ENCODE results near the gene SNX2.

The SNX2 gene

DNA sequence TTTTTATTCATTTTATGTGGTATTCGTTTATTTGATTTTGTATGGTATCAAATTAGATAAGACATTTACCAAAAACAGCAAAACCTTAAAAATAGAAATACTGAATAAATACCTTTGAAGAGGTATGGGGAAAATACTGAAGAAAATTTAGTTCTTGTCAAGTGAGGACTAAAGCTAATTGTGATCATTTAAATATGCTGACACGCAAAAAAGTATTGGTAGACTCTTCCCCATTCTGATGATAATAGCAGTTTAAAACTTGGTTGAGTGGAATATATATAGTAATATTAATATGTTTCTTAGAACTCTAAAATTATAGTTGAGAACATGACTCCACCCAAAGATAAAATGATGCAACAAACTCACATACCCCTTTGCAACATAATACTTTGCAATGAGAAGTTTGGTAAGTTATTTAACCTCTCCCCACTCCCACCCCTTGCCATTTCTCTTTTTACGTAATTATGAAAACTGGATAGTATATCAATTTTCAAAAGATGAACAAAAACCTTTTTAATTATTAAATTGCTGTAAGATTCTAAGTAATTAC, 40.4 kb downstream of the SNX2 start:
- no peaks in the 10 kb centered on the region for H3K4me1 ChIP-seq (ENCODE audit: control insufficient read depth, insufficient read depth, low read length)
- no peak overlapping the region for H3K9ac ChIP-seq (ENCODE audit: low read length)
- no peak overlapping the region for H3K4me3 ChIP-seq (ENCODE audit: low read length)
- no peaks in the 10 kb centered on the region for H3K27me3 ChIP-seq (ENCODE audit: control insufficient read depth, insufficient read depth, low read length)
- H3K9me3 ChIP-seq (ENCODE audit: control insufficient read depth, low read length): no peaks in the 10 kb centered on the region
- no peaks in the 10 kb centered on the region for H3K36me3 ChIP-seq (ENCODE audit: control insufficient read depth, insufficient read depth, low read length)

GRCh38 chr5:122816756-122817155, 41.9 kb downstream of the SNX2 start:
- Histone ChIP-seq H3K9me3 (ENCODE audit: control insufficient read depth, low read length) (no peaks in the 10 kb centered on the region), H3K4me3 (ENCODE audit: low read length) (no peak overlapping the region), H3K9ac (ENCODE audit: low read length) (no peak overlapping the region), H3K36me3 (ENCODE audit: control insufficient read depth, insufficient read depth, low read length) (no peaks in the 10 kb centered on the region), H3K4me1 (ENCODE audit: control insufficient read depth, insufficient read depth, low read length) (no peaks in the 10 kb centered on the region), H3K27me3 (ENCODE audit: control insufficient read depth, insufficient read depth, low read length) (no peaks in the 10 kb centered on the region)

GRCh38 chr5:122831984-122832383, 57.1 kb downstream of the SNX2 start:
- Histone ChIP-seq H3K4me1 (ENCODE audit: control insufficient read depth, insufficient read depth, low read length) (no peaks in the 10 kb centered on the region), H3K27me3 (ENCODE audit: control insufficient read depth, insufficient read depth, low read length) (no peaks in the 10 kb centered on the region), H3K4me3 (ENCODE audit: low read length) (no peak overlapping the region), H3K36me3 (ENCODE audit: control insufficient read depth, insufficient read depth, low read length) (no peaks in the 10 kb centered on the region), H3K9me3 (ENCODE audit: control insufficient read depth, low read length) (no peaks in the 10 kb centered on the region), H3K9ac (ENCODE audit: low read length) (no peak overlapping the region)

DNA sequence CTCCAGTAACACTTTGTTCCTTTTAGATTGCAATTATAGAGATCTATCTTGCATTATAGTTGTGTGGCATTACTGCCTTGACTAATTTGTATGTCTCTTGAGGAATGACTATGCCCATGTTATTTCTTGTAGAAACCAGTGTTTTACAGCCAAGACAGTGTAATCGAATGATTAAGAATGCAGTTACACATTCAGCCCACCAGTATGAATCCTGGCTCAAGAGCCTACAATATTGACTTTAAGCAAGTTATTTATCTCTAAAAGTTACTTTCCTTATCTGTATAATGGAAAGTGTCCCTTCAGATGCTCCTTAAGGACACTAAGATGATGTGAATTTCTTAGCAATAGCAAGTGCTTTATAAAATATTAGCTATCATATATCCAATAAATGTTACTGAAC, 60.8 kb downstream of the SNX2 start:
- H3K9ac ChIP-seq (ENCODE audit: low read length): no peak overlapping the region
- H3K4me1 ChIP-seq (ENCODE audit: control insufficient read depth, insufficient read depth, low read length): no peaks in the 10 kb centered on the region
- H3K27me3 ChIP-seq (ENCODE audit: control insufficient read depth, insufficient read depth, low read length): no peaks in the 10 kb centered on the region
- no peaks in the 10 kb centered on the region for H3K9me3 ChIP-seq (ENCODE audit: control insufficient read depth, low read length)
- no peak overlapping the region for H3K4me3 ChIP-seq (ENCODE audit: low read length)
- H3K36me3 ChIP-seq (ENCODE audit: control insufficient read depth, insufficient read depth, low read length): no peaks in the 10 kb centered on the region

GRCh38 chr5:122836947-122837346, 62.1 kb downstream of the SNX2 start:
- Histone ChIP-seq H3K4me3 (ENCODE audit: low read length) (no peak overlapping the region), H3K27me3 (ENCODE audit: control insufficient read depth, insufficient read depth, low read length) (no peaks in the 10 kb centered on the region), H3K4me1 (ENCODE audit: control insufficient read depth, insufficient read depth, low read length) (no peaks in the 10 kb centered on the region), H3K9ac (ENCODE audit: low read length) (no peak overlapping the region), H3K9me3 (ENCODE audit: control insufficient read depth, low read length) (no peaks in the 10 kb centered on the region), H3K36me3 (ENCODE audit: control insufficient read depth, insufficient read depth, low read length) (no peaks in the 10 kb centered on the region)

- Histone ChIP-seq H3K36me3 (ENCODE audit: control insufficient read depth, insufficient read depth, low read length) (no peaks in the 10 kb centered on the region), H3K4me1 (ENCODE audit: control insufficient read depth, insufficient read depth, low read length) (no peaks in the 10 kb centered on the region), H3K4me3 (ENCODE audit: low read length) (no peak overlapping the region), H3K9ac (ENCODE audit: low read length) (no peak overlapping the region), H3K9me3 (ENCODE audit: control insufficient read depth, low read length) (no peaks in the 10 kb centered on the region), H3K27me3 (ENCODE audit: control insufficient read depth, insufficient read depth, low read length) (no peaks in the 10 kb centered on the region)
These were observed 64.9 kb downstream of the SNX2 start for GRCh38 chr5:122839731-122840130.

DNA sequence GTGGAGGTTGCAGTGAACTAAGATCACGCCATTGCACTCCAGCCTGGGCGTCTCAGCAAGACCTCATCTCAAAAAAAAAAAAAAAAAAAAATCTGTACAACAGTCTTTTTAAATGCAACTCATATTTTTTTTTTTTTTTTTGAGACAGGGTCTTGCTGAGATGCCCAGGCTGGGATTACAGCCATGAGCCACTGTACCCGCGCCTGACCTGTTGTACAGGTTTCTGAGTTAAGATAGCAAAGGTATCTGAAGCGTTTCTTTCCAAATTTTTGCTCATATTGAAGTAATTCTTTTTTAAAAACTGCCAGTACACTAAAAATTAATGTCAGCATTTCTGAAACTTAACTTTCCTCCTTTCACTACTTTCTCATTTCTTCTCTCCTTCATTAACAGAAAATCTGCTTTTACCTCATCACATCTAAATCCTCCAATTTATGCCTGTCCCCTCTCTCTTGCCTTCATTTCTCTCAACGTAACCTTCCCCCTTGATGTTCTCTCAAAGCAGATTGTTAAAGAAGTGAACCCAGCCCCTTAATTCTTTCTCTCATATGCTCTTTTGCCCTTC, 67.2 kb downstream of the SNX2 start:
- no peak overlapping the region for H3K9ac ChIP-seq (ENCODE audit: low read length)
- no peaks in the 10 kb centered on the region for H3K36me3 ChIP-seq (ENCODE audit: control insufficient read depth, insufficient read depth, low read length)
- H3K4me1 ChIP-seq (ENCODE audit: control insufficient read depth, insufficient read depth, low read length): peaks cover 8% of the 10 kb centered on the region
- no peaks in the 10 kb centered on the region for H3K27me3 ChIP-seq (ENCODE audit: control insufficient read depth, insufficient read depth, low read length)
- H3K9me3 ChIP-seq (ENCODE audit: control insufficient read depth, low read length): no peaks in the 10 kb centered on the region
- no peak overlapping the region for H3K4me3 ChIP-seq (ENCODE audit: low read length)

DNA sequence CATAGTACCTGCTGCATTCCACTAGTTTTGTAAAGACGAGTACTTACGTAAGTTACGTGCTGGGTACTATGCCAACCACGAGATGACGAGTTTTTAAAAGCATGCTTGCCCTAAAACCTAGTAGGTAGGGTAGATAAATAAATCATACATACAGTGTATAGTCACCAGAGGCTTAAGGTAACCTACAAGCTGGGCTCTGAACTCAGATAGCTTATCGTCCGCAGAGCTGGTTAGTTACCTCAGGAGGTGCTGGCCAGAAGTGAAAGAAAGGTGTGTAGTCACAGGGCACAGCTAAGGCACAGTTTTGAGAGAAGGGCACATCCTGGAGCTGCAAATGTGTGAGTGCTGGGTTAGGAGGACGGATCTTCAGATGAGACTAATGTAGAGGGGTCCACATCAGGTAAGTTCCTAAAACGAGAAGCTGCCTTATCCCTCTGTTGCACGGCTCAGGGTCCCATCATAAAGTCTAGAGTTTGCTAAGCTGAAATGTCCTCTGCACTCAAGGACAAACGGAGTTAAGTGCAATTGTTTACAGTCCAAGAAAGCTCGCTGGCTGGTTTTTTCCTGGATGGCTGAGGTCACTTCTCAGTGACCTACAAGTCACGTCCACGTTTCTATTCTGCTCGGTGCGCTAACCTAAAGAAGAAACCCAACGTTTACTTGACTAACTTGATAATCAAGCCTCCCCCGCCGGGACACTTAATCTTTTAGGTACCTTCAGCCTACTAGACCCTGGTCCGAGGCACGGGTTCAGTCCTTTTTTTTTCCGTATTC, 69.4 kb downstream of the SNX2 start:
- Histone ChIP-seq H3K36me3 (ENCODE audit: control insufficient read depth, insufficient read depth, low read length) (no peaks in the 10 kb centered on the region), H3K9me3 (ENCODE audit: control insufficient read depth, low read length) (no peaks in the 10 kb centered on the region), H3K4me3 (ENCODE audit: low read length) (peak overlapping the region; percentile 74), H3K27me3 (ENCODE audit: control insufficient read depth, insufficient read depth, low read length) (no peaks in the 10 kb centered on the region), H3K9ac (ENCODE audit: low read length) (peak overlapping the region; percentile 82), H3K4me1 (ENCODE audit: control insufficient read depth, insufficient read depth, low read length) (peaks cover 8% of the 10 kb centered on the region)

- Histone ChIP-seq H3K9me3 (ENCODE audit: control insufficient read depth, low read length) (no peaks in the 10 kb centered on the region), H3K36me3 (ENCODE audit: control insufficient read depth, insufficient read depth, low read length) (no peaks in the 10 kb centered on the region), H3K9ac (ENCODE audit: low read length) (peak overlapping the region; percentile 82), H3K4me1 (ENCODE audit: control insufficient read depth, insufficient read depth, low read length) (peaks cover 8% of the 10 kb centered on the region), H3K27me3 (ENCODE audit: control insufficient read depth, insufficient read depth, low read length) (no peaks in the 10 kb centered on the region), H3K4me3 (ENCODE audit: low read length) (peak overlapping the region; percentile 74)
These were observed 70.0 kb downstream of the SNX2 start for GRCh38 chr5:122844910-122845228.

GRCh38 chr5:122845229-122846050, 70.6 kb downstream of the SNX2 start, which contains the start of gene SNX24:
TSS of gene SNX24 (plus strand) at chr5:122845613. CDS start at chr5:122845634, 21 bp downstream.
- Histone ChIP-seq H3K36me3 (ENCODE audit: control insufficient read depth, insufficient read depth, low read length) (no peaks in the 10 kb centered on the region), H3K9me3 (ENCODE audit: control insufficient read depth, low read length) (no peaks in the 10 kb centered on the region), H3K9ac (ENCODE audit: low read length) (peak within 1 kb of the TSS; percentile 82), H3K4me3 (ENCODE audit: low read length) (peak within 1 kb of the TSS; percentile 74), H3K27me3 (ENCODE audit: control insufficient read depth, insufficient read depth, low read length) (no peaks in the 10 kb centered on the region), H3K4me1 (ENCODE audit: control insufficient read depth, insufficient read depth, low read length) (peaks cover 8% of the 10 kb centered on the region)

DNA sequence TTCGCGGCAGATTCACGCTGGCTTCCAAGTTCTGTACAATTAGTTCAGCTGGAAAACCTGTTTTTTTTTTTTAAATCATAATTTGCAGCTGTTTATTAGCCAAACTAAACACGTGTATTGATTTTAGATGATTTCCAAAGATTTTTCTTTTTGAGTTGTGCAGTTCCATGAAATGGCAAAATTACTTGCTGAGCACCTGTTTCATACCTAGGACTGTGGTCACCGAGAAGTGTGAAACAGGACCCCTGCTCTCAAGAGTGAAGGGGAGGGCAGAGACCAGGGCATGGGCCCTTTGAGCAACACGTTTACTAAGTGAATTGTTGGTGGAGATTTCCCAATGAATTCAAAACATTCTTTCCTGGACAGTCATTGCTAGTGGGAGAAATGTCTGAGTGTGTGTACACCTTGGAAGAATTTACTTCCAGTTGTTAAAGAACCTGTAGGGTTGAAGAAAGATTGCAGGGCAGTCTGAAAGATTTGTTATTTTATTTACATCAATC, 71.2 kb downstream of the SNX2 start:
- Histone ChIP-seq H3K4me1 (ENCODE audit: control insufficient read depth, insufficient read depth, low read length) (peaks cover 8% of the 10 kb centered on the region), H3K4me3 (ENCODE audit: low read length) (peak overlapping the region; percentile 72), H3K9me3 (ENCODE audit: control insufficient read depth, low read length) (no peaks in the 10 kb centered on the region), H3K9ac (ENCODE audit: low read length) (peak overlapping the region; percentile 75), H3K27me3 (ENCODE audit: control insufficient read depth, insufficient read depth, low read length) (no peaks in the 10 kb centered on the region), H3K36me3 (ENCODE audit: control insufficient read depth, insufficient read depth, low read length) (no peaks in the 10 kb centered on the region)

- H3K4me1 ChIP-seq (ENCODE audit: control insufficient read depth, insufficient read depth, low read length): peaks cover 8% of the 10 kb centered on the region
- no peaks in the 10 kb centered on the region for H3K36me3 ChIP-seq (ENCODE audit: control insufficient read depth, insufficient read depth, low read length)
These were observed 72.8 kb downstream of the SNX2 start for GRCh38 chr5:122847687-122848081.

More at GRCh38 chr5:122847687-122848081, 72.8 kb downstream of the SNX2 start:
- Histone ChIP-seq H3K4me3 (ENCODE audit: low read length) (no peak overlapping the region), H3K9me3 (ENCODE audit: control insufficient read depth, low read length) (no peaks in the 10 kb centered on the region), H3K27me3 (ENCODE audit: control insufficient read depth, insufficient read depth, low read length) (no peaks in the 10 kb centered on the region), H3K9ac (ENCODE audit: low read length) (no peak overlapping the region)

Measured in mucosa of stomach (tissue), 1 donor.